Stimulated activated CD4-positive, alpha-beta T cell treated with anti-CD3 and anti-CD28 coated beads, TNF-alpha, amount 100 ng/mL, for 4 hours (primary cell): Measurements from ENCODE around the gene GAREM2.

Experiments
- DNase-seq, 3 experiments: peaks; one replicate each; pipeline ENCODE4 v3.0.0-alpha.2; 2020; ENCODE audit warnings: low read depth in 3 of 3

The GAREM2 gene

GRCh38 chr2:26169681-26170414 lies 3.0 kb upstream of the GAREM2 start:
- DNase-seq: no peak

GRCh38 chr2:26170795-26171194 lies 2.1 kb upstream of the GAREM2 start:
- no peak for DNase-seq

- DNase-seq: no peak
Measured at GRCh38 chr2:26172189-26172870, 558 bp upstream of the GAREM2 start.

GRCh38 chr2:26173776-26174482 lies 1.0 kb downstream of the GAREM2 start:
- DNase-seq: no peak

GRCh38 chr2:26174691-26175465 lies 2.0 kb downstream of the GAREM2 start:
- no peak for DNase-seq

- no peak for DNase-seq
Measured at GRCh38 chr2:26175466-26176278, 2.8 kb downstream of the GAREM2 start.

GRCh38 chr2:26176279-26176615 lies 3.4 kb downstream of the GAREM2 start:
- DNase-seq: no peak

GRCh38 chr2:26177122-26177521 lies 4.2 kb downstream of the GAREM2 start:
- no peak for DNase-seq

- no peak for DNase-seq
Measured at GRCh38 chr2:26178246-26178645, 5.4 kb downstream of the GAREM2 start.

- DNase-seq: no peak
Measured at GRCh38 chr2:26178746-26179436, 6.0 kb downstream of the GAREM2 start.

- DNase-seq: no peak
Measured at GRCh38 chr2:26179446-26179913, 6.6 kb downstream of the GAREM2 start.

GRCh38 chr2:26182441-26182840 lies 9.6 kb downstream of the GAREM2 start:
- no peak for DNase-seq

- DNase-seq: no peak
Measured at GRCh38 chr2:26182887-26183630, 10.2 kb downstream of the GAREM2 start.

GRCh38 chr2:26184121-26184520 lies 11.2 kb downstream of the GAREM2 start:
- no peak for DNase-seq

GRCh38 chr2:26184555-26185303 lies 11.8 kb downstream of the GAREM2 start:
- peak; percentile 73 for DNase-seq

- DNase-seq: no peak
Measured at GRCh38 chr2:26185304-26185928, 12.5 kb downstream of the GAREM2 start.

- no peak for DNase-seq
Measured at GRCh38 chr2:26185954-26186770, 13.3 kb downstream of the GAREM2 start.

- DNase-seq: no peak
Measured at GRCh38 chr2:26187114-26187513, 14.2 kb downstream of the GAREM2 start.
